HG02970 (cell line): Measurements from ENCODE around the gene CCL18.
"Not testable (repeated sequence)": the region's sequence is repeated elsewhere in the genome, so short reads cannot be mapped to it uniquely, and the experiment has no call there.

Source experiments
- ATAC-seq: cut with Tn5 transposase; IDR thresholded peaks from one replicate; pipeline ENCODE4 v1.9.1; 2021; ENCODE audit warnings: mild to moderate bottlenecking, moderate library complexity, moderate number of reproducible peaks; ENCODE audit not compliant: unreplicated experiment, low FRiP score

The CCL18 gene

GRCh38 chr17:36070427-36070826 lies 6.4 kb downstream of the CCL18 start:
- no peak for ATAC-seq

DNA sequence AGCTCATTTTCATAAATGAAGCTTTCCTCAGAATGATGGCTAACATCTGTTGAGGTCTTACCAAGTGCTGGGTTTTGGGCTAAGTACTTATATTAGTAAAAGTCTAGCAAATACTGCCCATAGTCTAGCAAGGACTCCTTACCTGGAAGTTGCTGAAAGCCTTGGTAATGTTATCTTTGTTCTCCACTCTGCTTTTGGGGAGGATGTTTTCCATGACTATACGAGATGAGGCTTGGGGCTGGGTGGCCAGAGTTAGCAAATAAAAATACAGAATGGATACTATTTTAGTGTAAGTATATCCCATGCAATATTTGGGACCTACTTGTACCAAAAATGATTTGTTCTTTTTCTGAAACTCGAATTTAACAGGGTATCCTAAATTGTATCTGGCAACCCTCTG lies 7.7 kb downstream of the CCL18 start:
- no peak for ATAC-seq

GRCh38 chr17:36072431-36073121 lies 8.5 kb downstream of the CCL18 start:
- ATAC-seq = no peak

DNA sequence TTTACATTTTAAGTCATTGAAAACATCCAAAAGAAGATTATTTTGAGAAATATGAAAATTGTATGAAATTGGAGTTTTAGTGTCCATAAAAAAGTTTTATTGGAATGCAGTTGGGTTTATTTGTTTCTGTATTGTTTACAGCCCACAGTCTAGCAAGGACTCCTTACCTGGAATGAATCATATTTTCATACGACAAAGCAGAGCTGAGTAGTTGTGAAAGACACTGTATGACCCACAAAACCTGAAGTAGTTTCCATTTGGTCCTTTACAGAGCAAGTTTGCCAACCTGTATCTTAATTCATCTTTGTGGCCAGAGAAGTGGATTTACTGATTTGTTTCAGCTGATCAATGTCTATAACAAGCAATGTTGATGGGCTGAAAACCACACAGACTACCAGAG lies 10.3 kb downstream of the CCL18 start:
- no peak for ATAC-seq

DNA sequence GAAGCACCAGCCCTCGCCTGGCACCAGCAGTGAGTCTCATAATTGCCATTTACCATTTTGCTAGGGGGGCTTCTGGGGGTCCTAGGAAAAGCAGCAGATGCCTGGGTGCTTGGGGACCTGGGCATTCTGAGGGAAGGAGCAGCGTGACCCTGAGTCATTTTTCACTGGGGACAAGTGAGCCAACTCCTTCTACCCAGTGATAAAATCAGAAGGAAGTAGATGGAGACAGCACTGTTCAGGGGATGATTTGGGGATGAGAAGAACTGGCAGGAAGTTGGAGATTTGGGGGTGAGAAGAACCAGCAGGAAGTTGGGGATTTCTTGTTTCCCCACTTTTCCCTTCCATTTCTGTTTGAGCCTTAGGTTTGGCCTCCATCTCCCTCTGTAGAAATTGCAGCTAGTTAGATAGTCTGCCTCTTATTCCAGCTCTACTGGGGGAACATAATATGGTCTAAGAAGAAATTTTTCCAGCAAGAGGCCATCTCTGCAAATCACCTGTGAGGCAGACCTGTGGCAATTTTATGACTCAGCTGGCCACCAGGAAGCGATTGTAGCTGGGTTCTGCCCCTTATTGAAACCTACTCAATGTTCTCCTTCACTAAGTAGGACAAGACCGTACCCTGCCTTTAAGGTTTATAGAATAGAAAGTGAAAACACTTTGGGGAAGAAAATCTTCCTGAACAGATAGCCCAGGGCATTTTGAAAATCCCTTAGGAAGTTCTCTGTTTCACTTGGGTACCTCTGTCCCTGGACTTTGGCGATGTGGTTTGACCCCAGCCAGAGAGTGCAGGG lies 17.8 kb downstream of the CCL18 start:
- ATAC-seq = peak; percentile 27

DNA sequence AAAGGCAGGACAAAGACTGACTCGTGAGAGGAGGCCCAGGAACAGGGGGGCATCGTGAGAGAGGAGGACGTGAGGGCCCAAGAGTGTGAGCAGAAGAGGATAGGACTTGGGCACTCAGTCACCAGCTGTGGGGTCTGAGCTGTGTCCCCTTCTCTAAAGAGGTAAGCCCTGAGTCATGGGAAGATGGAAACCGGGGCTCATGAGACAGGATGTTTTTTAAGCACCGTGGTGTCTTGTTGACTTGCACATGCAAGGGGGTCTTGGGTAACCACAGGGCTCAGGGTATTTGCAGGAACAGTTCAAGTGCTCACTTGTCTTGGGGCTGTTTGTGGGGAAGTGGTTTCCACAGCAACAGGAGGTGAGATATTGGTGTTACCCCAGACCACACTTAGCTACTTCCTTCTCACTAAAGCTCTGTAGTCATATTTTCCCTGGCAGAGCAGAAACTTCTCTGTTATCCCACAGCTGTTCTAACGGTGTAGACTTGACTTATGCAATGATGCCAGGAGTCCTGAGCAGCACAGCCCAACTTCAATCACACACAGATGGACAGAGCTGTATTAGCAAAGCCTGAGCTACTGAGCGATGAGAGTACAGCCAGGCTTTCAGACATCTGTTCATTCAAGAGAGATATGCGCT lies 18.5 kb downstream of the CCL18 start:
- ATAC-seq = peak; percentile 39

DNA sequence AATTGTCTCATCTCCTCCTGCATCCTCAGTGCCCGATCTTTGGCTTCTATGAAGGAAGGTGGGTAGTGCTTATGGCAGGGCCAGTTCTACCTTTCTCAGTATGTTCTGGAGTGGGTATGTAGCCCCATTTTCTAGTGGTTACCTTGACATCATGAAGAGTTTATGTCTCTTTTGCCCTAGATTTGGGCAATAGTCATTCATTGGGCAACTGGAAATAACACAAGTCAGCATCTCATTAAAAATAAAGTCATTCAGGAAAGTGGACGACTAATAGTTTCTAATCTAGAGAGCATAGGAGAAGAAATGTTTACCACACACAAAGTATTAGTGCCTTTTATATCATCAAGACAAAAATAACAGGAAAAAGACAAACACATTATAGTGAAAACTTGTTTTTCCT lies 19.6 kb downstream of the CCL18 start:
- not testable (repeated sequence) for ATAC-seq

- ATAC-seq = no peak
Observed at GRCh38 chr17:36085765-36086164, 21.7 kb downstream of the CCL18 start.

DNA sequence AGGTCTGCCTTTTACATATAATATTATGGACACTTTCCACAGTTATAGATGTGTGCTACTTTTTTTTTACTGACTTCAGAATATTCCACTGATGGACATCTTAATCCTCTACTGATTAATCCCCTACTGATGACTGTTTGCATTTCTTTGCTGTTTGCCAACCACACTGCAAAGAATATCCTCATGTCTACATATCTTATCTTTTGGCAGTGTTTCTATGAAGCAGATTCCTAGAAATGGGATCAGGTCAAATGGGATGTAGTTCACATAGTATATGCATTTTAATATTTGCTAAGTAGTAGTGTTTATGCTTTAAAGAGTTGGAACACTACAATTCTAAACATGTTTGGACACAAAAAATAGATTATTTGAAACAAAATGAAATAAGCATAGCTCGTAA lies 22.7 kb downstream of the CCL18 start:
- ATAC-seq = no peak

DNA sequence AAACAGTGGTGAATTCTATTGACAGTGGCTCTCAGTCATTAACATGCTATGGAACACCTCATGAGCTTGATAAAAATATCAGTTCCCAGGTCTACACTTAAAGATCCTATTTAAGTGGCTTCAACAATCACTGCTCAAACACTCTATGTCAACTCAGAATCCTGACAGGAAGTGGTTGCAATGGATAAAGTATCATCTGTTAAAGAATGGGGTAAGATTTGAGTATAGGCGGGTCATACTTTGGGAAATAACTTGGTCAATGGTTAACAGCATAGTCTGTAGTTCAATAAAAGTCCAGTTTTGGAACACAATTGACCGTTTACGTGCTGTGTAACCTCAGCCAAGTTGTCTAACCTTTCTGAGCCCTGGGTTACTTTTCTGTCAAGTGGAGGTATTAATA lies 23.4 kb downstream of the CCL18 start:
- ATAC-seq = not testable (repeated sequence)

DNA sequence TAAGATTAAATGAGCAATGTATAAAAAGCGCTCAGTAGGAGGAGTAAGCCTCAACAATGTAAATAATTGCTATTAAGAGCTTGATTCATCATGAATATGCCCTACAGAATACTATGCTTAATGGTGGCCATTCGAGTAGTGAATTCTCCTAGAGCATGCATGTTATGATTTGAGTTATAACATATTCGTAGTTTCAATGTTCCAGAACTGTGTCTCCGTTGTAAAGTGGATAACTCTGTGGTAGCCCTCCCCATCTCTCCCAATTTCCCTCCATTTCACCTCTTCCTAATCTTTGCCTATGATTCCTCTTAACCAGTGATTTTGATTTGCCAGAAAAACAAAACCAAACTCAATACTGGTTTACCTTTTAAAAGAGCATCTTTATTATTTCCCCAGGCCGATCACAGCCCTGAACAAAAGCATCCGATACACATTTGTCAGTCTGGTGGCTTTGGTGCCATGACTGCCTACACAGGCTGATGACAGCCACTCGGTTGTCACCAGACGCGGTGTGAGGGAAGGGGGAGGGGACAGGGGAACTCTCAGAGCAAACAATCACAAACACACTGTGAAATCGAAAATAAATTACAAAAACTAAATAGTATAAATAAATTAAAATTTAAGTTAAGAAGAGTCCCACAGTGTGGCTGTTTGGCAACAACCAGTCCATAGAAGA lies 24.0 kb downstream of the CCL18 start:
- not testable (repeated sequence) for ATAC-seq

DNA sequence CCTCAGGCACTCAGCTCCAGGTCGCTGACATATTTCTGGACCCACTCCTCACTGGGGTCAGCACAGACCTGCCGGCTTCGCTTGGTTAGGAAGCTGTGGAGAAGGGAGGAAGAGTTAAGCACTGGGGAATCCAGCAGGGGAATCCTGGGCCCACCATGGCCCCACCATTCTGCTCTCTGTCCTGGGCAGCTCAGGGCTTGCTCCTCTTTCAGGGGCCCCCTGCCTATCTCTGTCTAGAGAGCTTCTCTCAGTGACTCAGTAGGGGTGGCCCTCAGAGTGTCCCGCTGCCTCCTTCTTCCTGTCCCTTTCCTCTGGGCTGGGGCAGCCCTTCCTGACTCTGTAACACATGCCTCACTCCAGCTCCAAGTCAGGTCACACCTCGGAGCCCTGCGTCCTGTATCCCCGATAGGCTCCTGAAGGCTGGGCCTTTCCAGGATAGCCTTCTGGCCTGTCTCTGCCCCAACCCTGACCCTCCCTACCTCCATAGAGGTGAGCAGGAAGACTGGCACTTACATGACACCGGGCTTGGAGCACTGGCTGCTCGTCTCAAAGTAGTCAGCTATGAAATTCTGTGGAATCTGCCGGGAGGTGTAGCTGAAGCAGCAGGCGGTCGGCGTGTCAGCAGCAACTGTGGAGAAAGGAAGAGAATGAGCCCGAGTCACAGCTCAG lies 24.7 kb downstream of the CCL18 start:
- no peak for ATAC-seq

DNA sequence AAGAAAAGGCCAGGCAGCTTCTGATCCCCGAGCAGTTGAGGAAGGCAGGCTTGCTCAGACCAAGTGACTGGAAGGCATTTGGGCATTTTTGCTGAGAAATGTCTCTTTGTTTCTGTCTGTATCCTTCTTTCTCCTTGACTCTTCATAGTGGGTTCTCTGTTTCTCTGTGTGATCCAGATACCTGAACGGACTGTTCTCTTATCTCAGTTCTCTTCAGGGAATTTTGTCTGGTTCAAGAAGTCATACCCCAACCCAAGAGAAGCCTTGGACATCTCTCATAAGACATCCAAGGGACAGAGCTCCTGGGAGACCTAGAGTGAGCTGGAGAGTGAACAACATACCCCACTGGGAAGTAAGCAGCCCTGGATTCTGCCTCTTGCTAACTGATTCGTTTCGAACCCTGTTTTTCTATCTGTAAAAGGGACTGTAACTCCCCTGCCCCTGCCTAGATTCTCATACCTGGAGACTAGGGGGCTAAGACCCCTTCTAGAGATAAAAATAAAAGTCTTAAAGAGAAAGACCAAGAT lies 25.3 kb downstream of the CCL18 start:
- ATAC-seq = no peak

DNA sequence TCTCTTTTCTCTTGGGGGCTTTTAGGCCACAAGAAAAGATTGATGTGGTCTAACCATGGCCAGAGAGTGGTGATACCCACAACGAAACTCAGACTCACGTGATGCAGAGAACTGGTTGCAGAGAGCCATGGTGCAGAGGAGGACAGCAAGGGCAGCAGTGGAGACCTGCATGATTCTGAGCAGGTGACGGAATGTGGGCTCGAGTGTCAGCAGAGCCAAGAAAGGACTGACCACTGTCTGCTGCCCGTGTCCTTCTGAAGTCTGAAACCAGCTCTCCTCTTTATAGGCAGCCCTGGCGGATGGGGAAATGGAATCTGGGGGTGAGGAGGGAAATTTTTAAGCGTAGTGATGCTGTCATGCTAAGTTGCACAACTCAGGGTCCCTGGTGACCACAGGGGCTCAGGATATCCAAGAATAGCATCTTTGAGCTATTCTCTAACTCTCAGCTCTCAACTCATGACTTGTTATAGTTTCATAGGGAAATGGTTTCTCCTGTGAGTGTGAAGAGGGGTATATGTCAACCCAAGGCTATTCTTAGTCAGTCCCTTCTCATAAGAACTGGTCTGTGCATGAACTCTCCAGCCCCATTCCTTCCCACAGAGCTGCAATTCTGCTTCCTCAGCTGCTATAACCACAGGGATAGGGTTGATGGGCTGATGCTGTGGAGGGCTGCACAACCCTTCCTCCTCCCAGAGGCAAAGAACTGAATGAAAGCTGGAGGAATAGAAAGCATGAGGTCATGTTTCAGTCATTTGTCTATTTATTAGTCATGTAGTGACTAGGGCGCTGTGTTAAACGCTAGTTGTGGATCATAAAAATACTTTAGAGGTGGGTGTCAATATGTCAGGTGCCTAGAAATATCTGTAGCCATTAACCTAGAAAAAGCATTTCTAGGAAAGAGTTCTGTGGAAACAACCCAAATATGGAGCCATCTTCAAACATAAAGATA lies 26.1 kb downstream of the CCL18 start, which contains the start of gene CCL3:
Gene CCL3 (minus strand): TSS at position 256 of the 949 bp plus-strand sequence. CDS start 85 bp downstream, at position 171.
- peak; percentile 57 for ATAC-seq

DNA sequence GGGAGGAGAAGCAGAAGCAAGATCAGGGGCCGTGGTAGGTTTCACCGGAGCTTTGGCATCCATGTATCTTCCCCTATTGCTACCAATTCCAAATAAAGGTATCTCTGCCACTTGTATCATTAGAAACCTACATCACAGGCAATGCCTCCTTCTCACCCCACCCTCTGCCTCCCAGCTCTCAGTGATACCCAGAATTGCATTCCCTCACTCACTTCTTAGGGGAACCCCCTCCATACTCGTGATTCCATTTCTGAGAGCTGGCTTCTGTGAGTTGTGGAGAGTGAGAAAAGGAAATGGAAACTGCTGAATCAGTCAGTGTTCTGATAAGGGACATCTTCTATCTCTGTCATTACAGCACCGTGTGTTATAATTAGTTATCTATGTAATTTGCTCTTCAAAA lies 28.2 kb downstream of the CCL18 start:
- ATAC-seq = no peak

DNA sequence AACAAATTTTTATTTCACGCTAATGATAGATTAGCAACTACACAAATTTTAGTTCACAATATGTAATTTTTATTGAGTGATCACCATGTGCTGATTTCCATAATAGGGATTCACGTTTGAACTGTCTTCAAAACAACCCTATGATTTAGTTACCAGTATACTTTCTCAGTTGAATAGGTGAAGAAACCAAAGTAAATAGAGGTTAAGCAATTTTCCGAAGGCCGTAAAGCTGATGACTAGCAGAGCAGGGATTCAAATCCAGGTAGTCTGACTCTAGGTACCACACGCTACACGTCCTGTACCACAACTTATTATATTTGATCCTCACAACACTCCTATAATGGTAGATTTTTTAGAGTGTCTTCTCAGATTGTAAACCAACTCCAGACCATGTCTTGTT lies 28.6 kb downstream of the CCL18 start:
- not testable (repeated sequence) for ATAC-seq

- ATAC-seq = no peak
Observed at GRCh38 chr17:36094232-36094631, 30.2 kb downstream of the CCL18 start.

- no peak for ATAC-seq
Observed at GRCh38 chr17:36094746-36095145, 30.7 kb downstream of the CCL18 start.

DNA sequence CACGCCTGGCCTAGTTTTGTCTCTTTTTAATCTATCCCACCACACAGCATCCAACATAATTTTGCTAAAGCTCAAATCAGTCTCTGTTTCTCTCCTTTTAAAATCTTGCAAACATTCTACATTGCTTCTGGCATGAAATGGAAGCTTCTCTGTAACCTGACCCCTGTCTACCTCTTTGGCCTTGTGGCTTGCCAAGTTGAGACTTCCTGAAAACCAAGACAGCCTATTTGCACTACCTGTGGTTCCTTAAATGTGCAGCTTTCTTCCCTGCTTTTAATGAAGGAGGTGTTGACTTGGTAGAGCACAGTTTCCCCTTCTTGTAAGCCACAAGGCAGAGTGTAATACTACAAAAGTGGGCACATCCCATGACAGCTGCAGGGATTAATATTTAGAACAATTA lies 31.9 kb downstream of the CCL18 start:
- no peak for ATAC-seq
